Calu3 (cell line): Measurements from ENCODE around the gene GAS7. TPM values are rescaled to one million over a fixed set of nuclear protein-coding genes. Genes with fewer than 3 reads are reported as not detected.

Experiments
- BruUV-seq: library from RNA; stranded (reverse); fragments of 400-500 nt; replicated peaks from 2 replicates; lab custom pipeline; 2021; lab: Mats Ljungman, UMichigan
- CTCF ChIA-PET: fragments of 300-600 bp; sonication (Branson Sonifier 250); formaldehyde crosslinking; loops from one replicate; lab custom pipeline; 2022; ENCODE audit warnings: antibody characterized with exemption; lab: Charles Lee
- DNase-seq: peaks from one replicate; pipeline ENCODE4 v3.0.0; 2022
- H3K27ac Mint-ChIP-seq: one replicate; pipeline ENCODE4 v1.8.0; 2022; ENCODE audit warnings: mixed read lengths; ENCODE audit not compliant: unreplicated experiment
- H3K27me3 Mint-ChIP-seq: one replicate; pipeline ENCODE4 v1.8.0; 2022; ENCODE audit warnings: mixed read lengths; ENCODE audit not compliant: unreplicated experiment
- H3K36me3 Mint-ChIP-seq: one replicate; pipeline ENCODE4 v1.8.0; 2022; ENCODE audit warnings: mild to moderate bottlenecking, moderate library complexity, mixed read lengths; ENCODE audit not compliant: insufficient read depth, unreplicated experiment
- H3K4me1 Mint-ChIP-seq: one replicate; pipeline ENCODE4 v1.8.0; 2022; ENCODE audit warnings: mild to moderate bottlenecking, low read depth, mixed read lengths; ENCODE audit not compliant: unreplicated experiment
- H3K4me3 Mint-ChIP-seq: one replicate; pipeline ENCODE4 v1.8.0; 2022; ENCODE audit warnings: mild to moderate bottlenecking, low read depth, moderate library complexity, mixed read lengths; ENCODE audit not compliant: unreplicated experiment
- H3K9me3 Mint-ChIP-seq: one replicate; pipeline ENCODE4 v1.8.0; 2022; ENCODE audit warnings: low read depth, mixed read lengths; ENCODE audit not compliant: unreplicated experiment
- CTCF ChIP-seq: fragments of 200-600 bp; IDR thresholded peaks from one replicate; pipeline ENCODE4 v1.8.0; 2022; ENCODE audit warnings: antibody characterized with exemption; ENCODE audit not compliant: unreplicated experiment
- intact Hi-C: fragments of 100-400 bp; cut with micrococcal nuclease; formaldehyde crosslinking; loops from one replicate; pipeline ENCODE4 v1.10.0; 2022; ENCODE audit not compliant: unreplicated experiment
- total RNA-seq: library from RNA; stranded (reverse); gene quantifications from 2 replicates; pipeline ENCODE4 v1.2.3, GENCODE V29; 2022

Gene GAS7
- total RNA-seq, 1 experiment from 2014 or later, result 0.42 TPM

DNA sequence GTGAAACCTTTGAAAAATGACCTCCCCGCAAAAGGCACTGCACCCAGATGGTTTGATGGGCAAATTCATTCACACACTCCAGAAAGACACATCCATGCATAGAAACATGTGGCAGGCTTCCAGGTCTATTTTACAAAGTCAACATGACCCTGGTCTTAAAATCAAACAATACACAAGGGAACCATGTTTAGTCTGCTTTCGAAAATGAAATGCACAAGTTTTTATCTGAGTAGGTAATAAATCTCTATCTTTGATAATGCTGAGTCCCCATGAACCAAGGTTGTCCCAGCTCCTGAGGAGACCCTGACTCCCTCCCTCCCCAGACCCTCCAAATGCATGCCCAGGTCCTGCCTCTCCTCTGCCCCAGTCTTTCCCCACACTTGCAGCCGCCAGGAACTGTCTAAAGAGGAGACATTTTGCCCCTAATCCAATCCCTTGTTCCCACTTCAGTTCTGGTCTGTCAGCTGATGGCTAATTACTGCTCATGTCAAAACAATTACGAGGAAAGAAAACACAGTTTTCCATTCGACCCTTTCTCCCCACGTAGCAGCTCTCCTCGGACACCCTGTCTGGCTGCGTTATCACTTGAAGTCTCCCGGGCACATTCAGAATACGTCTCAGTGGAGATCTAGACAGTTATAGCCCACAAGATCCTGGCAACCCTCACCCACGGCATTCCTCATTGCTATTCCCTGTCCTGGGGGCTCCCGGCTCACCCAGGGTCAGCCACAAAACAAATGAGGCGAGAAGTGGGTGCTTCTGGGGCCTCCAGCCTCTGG is 224.5 kb downstream of the GAS7 start:
- CTCF ChIA-PET, result no interaction called here
- Mint-ChIP-seq H3K36me3 (no peaks in the 10 kb centered on the region), H3K27ac (no peak overlapping the region), H3K9me3 (no peaks in the 10 kb centered on the region), H3K4me3 (no peak overlapping the region), H3K4me1 (no peaks in the 10 kb centered on the region), H3K27me3 (peaks cover 32% of the 10 kb centered on the region)
- TF ChIP-seq CTCF, result no peak
- intact Hi-C loops, result loop anchor here (10.0 kb wide), 1 partner anchor 141 kb away; no protein-coding TSS in a partner anchor
- no TSS peak for BruUV-seq
- no peak for DNase-seq

GRCh38 chr17:9971991-9972390 is 226.4 kb downstream of the GAS7 start:
- intact Hi-C loops, result loop anchor here (10.0 kb wide), 1 partner anchor 143 kb away; no protein-coding TSS in a partner anchor
- Mint-ChIP-seq H3K4me3 (no peak overlapping the region), H3K27me3 (peaks cover 51% of the 10 kb centered on the region), H3K4me1 (no peaks in the 10 kb centered on the region), H3K36me3 (no peaks in the 10 kb centered on the region), H3K27ac (no peak overlapping the region), H3K9me3 (no peaks in the 10 kb centered on the region)
- TF ChIP-seq CTCF, result no peak
- CTCF ChIA-PET, result no interaction called here
- DNase-seq, result peak; percentile 37
- no TSS peak for BruUV-seq

DNA sequence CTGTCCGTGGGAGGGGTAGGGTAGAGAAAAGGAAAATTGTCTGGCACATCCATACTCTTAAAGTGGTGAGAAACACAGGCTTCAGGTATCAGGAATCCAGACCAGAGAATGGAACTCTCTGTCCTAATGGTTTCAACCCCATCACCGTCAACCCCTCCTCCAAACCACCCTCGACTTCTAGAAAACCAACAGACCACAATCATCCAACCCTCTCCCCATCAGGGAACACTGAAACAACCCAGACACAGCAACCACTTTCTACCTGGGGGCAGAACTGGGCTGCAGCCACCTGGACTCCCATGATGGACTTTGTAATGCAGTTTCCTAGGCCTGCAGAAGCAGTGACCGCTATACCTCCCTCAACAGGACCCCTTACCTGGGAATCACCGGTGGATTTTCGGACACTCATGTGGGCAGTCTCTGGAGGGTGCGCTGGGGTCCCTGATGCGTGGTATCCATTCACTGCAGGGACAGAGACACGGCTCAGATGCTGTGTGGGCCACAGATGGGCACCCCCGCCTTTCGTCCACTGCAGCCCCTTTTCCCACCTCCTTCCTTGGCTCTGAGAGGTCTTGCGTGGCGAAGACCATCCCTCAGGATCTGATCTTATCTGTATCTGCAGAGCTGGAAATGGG is 229.0 kb downstream of the GAS7 start:
- H3K4me1 Mint-ChIP-seq, result no peaks in the 10 kb centered on the region
- intact Hi-C loops, result loop anchor here (5.0 kb wide), 1 partner anchor 648 kb away; no protein-coding TSS in a partner anchor
- no peak overlapping the region for H3K4me3 Mint-ChIP-seq
- no peak for DNase-seq
- H3K27ac Mint-ChIP-seq, result no peak overlapping the region
- BruUV-seq, result no TSS peak
- TF ChIP-seq CTCF, result no peak
- peaks cover 52% of the 10 kb centered on the region for H3K27me3 Mint-ChIP-seq
- H3K36me3 Mint-ChIP-seq, result no peaks in the 10 kb centered on the region
- CTCF ChIA-PET, result no interaction called here
- no peaks in the 10 kb centered on the region for H3K9me3 Mint-ChIP-seq

- Mint-ChIP-seq H3K27ac (no peak overlapping the region), H3K36me3 (no peaks in the 10 kb centered on the region)
- CTCF ChIA-PET, result no interaction called here
Measured at GRCh38 chr17:9968881-9969280, 229.5 kb downstream of the GAS7 start.

More at GRCh38 chr17:9968881-9969280, 229.5 kb downstream of the GAS7 start:
- no peak for TF ChIP-seq CTCF
- Mint-ChIP-seq H3K4me1 (no peaks in the 10 kb centered on the region), H3K27me3 (peaks cover 47% of the 10 kb centered on the region), H3K9me3 (no peaks in the 10 kb centered on the region), H3K4me3 (no peak overlapping the region)
- no TSS peak for BruUV-seq
- no peak for DNase-seq
- intact Hi-C loops, result loop anchor here (5.0 kb wide), 1 partner anchor 648 kb away; no protein-coding TSS in a partner anchor
